ENCODE data around the gene EEF1E1. TPM values are rescaled to one million over a fixed set of nuclear protein-coding genes. Genes with fewer than 3 reads are reported as not detected.
A peak's percentile ranks its signal among the peaks of the same experiment; 100 is the strongest.

Gene EEF1E1
- total and polyA plus RNA-seq, 9 of the 15 experiments (the other 6 are each of a cell fraction or from before 2014, with no cell fraction given): 135 to 1,355 (median 327) TPM

GRCh38 chr6:8102122-8102958, at the start of gene EEF1E1 (continued):
- TF ChIP-seq, protein P1, sequence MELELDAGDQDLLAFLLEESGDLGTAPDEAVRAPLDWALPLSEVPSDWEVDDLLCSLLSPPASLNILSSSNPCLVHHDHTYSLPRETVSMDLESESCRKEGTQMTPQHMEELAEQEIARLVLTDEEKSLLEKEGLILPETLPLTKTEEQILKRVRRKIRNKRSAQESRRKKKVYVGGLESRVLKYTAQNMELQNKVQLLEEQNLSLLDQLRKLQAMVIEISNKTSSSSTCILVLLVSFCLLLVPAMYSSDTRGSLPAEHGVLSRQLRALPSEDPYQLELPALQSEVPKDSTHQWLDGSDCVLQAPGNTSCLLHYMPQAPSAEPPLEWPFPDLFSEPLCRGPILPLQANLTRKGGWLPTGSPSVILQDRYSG (tag; conservative IDR thresholded peaks at IDR 0.05; ENCODE audit: low read depth): no peak
- TF ChIP-seq ZNF583 (CRISPR knock-in tag; IDR thresholded peaks at IDR 0.05) (no peak), ZNF77 (CRISPR knock-in tag; IDR thresholded peaks at IDR 0.05) (no peak), ELF1 (tag; IDR thresholded peaks at IDR 0.05) (peak; percentile 62), ZNF133 (CRISPR knock-in tag; IDR thresholded peaks at IDR 0.05) (no peak), HCFC1 (IDR thresholded peaks at IDR 0.05; ENCODE audit: low read depth, low read length) (peak; percentile 72), MEIS2 (IDR thresholded peaks at IDR 0.05; ENCODE audit: partially characterized antibody) (peak; percentile 55), ZNF445 (CRISPR knock-in tag; IDR thresholded peaks at IDR 0.05; ENCODE audit: low read depth) (no peak), SMARCC2 (IDR thresholded peaks at IDR 0.05; ENCODE audit: low read depth) (no peak), ELF4 (CRISPR knock-in tag; IDR thresholded peaks at IDR 0.05) (0 out of 2 replicates have a peak, but pooled peaks have one; percentile 23), NR3C1 (CRISPR knock-in tag; IDR thresholded peaks at IDR 0.05) (no peak), TCF7L2 (IDR thresholded peaks at IDR 0.05; ENCODE audit: low read depth, low read length) (no peak), ZFP91 (CRISPR knock-in tag; IDR thresholded peaks at IDR 0.05) (no peak), CREM (IDR thresholded peaks at IDR 0.05; ENCODE audit: low read depth) (peak; percentile 88), KLF16 (IDR thresholded peaks at IDR 0.05) (no peak), POLR2B (IDR thresholded peaks at IDR 0.05; ENCODE audit: low read depth, partially characterized antibody) (peak; percentile 83), ATF1 (CRISPR knock-in tag; IDR thresholded peaks at IDR 0.05) (no peak), ATF1 (tag; IDR thresholded peaks at IDR 0.05) (peak; percentile 87), ZNF436 (CRISPR knock-in tag; IDR thresholded peaks at IDR 0.05) (no peak), ZNF232 (CRISPR knock-in tag; IDR thresholded peaks at IDR 0.05) (no peak), ZNF586 (CRISPR knock-in tag; conservative IDR thresholded peaks at IDR 0.05) (no peak), SMARCA5 (IDR thresholded peaks at IDR 0.05) (no peak), NR1H2 (CRISPR knock-in tag; IDR thresholded peaks at IDR 0.05) (no peak)
- TF ChIP-seq, protein P2, sequence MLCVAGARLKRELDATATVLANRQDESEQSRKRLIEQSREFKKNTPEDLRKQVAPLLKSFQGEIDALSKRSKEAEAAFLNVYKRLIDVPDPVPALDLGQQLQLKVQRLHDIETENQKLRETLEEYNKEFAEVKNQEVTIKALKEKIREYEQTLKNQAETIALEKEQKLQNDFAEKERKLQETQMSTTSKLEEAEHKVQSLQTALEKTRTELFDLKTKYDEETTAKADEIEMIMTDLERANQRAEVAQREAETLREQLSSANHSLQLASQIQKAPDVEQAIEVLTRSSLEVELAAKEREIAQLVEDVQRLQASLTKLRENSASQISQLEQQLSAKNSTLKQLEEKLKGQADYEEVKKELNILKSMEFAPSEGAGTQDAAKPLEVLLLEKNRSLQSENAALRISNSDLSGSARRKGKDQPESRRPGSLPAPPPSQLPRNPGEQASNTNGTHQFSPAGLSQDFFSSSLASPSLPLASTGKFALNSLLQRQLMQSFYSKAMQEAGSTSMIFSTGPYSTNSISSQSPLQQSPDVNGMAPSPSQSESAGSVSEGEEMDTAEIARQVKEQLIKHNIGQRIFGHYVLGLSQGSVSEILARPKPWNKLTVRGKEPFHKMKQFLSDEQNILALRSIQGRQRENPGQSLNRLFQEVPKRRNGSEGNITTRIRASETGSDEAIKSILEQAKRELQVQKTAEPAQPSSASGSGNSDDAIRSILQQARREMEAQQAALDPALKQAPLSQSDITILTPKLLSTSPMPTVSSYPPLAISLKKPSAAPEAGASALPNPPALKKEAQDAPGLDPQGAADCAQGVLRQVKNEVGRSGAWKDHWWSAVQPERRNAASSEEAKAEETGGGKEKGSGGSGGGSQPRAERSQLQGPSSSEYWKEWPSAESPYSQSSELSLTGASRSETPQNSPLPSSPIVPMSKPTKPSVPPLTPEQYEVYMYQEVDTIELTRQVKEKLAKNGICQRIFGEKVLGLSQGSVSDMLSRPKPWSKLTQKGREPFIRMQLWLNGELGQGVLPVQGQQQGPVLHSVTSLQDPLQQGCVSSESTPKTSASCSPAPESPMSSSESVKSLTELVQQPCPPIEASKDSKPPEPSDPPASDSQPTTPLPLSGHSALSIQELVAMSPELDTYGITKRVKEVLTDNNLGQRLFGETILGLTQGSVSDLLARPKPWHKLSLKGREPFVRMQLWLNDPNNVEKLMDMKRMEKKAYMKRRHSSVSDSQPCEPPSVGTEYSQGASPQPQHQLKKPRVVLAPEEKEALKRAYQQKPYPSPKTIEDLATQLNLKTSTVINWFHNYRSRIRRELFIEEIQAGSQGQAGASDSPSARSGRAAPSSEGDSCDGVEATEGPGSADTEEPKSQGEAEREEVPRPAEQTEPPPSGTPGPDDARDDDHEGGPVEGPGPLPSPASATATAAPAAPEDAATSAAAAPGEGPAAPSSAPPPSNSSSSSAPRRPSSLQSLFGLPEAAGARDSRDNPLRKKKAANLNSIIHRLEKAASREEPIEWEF (CRISPR knock-in tag; IDR thresholded peaks at IDR 0.05): no peak
